Measurements from ENCODE around the gene LRRC17. TPM values are rescaled to one million over a fixed set of nuclear protein-coding genes. Genes with fewer than 3 reads are reported as not detected.

The LRRC17 gene
- total and polyA plus RNA-seq, 4 donors: 1.1 to 11.3 (median 1.4) TPM

DNA sequence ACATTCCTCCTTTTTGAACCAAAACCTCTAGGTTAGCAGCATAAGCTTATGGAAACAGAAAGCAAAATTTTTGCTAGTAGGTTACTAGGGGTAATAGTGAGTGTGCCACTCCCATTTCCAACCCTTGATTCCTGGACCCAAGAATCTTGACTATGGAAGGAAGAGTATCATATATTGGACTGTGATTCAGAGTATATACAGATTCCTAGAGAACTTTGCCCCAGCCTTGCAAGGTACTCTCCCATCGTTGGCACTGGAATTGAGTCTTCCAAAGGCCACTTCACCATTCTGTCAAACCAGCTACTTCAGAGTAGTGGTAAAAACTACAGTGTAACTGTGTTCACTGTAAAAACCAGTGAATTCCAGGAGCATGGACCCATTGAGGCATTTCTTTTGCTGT is 69.4 kb downstream of the LRRC17 start:
- DNase-seq (ENCODE audit: low spot score): no peak
- Histone ChIP-seq H3K27ac (ENCODE audit: low read depth in 1 of 2, low read length in 2 of 2) (no peak overlapping the region), H3K9me3 (ENCODE audit: control insufficient read depth in 4 of 4, low read length in 3 of 4) (no peaks in the 10 kb centered on the region), H3K4me3 (ENCODE audit: low read depth in 1 of 3, low read length in 3 of 3) (no peak overlapping the region), H3K27me3 (ENCODE audit: control insufficient read depth in 4 of 4, insufficient read depth in 4 of 4, low read length in 3 of 4) (no peaks in the 10 kb centered on the region), H3K4me1 (ENCODE audit: control insufficient read depth in 4 of 4, insufficient read depth in 4 of 4, low read length in 3 of 4) (no peaks in the 10 kb centered on the region), H3K36me3 (ENCODE audit: control insufficient read depth in 4 of 4, insufficient read depth in 3 of 4, low read depth in 1 of 4, low read length in 3 of 4) (no peaks in the 10 kb centered on the region), H3K9ac (ENCODE audit: low read depth in 1 of 2, low read length in 2 of 2) (no peak overlapping the region)
- TF ChIP-seq FOXA2 (IDR thresholded peaks at IDR 0.05) (no peak), YY1 (IDR thresholded peaks at IDR 0.05) (no peak), EGR1 (IDR thresholded peaks at IDR 0.05; ENCODE audit: low read depth in 2 of 2) (no peak), RAD21 (IDR thresholded peaks at IDR 0.05) (no peak), CTCF (IDR thresholded peaks at IDR 0.05; ENCODE audit: low read depth, low read length, missing input control) (no peak), TAF1 (conservative IDR thresholded peaks at IDR 0.05) (no peak)
- WGBS: 77% methylated on average over 1 of the region's 1 CpG

DNA sequence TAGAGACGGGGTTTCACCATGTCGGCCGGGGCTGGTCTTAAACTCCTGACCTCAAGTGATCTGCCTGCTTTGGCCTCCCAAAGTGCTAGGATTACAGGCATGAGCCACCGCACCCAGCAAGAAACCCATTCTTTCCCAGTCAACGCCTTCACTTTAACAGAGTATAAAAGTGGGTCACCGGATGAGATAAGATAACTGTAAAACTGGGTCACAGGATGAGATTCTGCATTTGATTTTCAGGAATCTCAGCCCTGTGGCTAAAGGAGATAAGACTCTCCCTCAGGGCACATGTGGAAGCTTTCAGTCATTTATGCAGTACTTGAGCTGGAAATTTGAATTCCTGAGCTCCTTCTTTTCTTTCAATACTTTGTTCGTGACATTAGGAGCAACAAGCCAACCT is 70.8 kb downstream of the LRRC17 start:
- 81% methylated on average over 7 of the region's 7 CpGs for WGBS
- TF ChIP-seq RXRA (IDR thresholded peaks at IDR 0.05) (no peak), EGR1 (IDR thresholded peaks at IDR 0.05; ENCODE audit: low read depth in 2 of 2) (no peak), MAX (IDR thresholded peaks at IDR 0.05) (no peak)
- Histone ChIP-seq H3K4me3 (ENCODE audit: low read depth in 1 of 3, low read length in 3 of 3) (no peak overlapping the region), H3K9me3 (ENCODE audit: control insufficient read depth in 4 of 4, low read length in 3 of 4) (no peaks in the 10 kb centered on the region), H3K27me3 (ENCODE audit: control insufficient read depth in 4 of 4, insufficient read depth in 4 of 4, low read length in 3 of 4) (no peaks in the 10 kb centered on the region), H3K4me1 (ENCODE audit: control insufficient read depth in 4 of 4, insufficient read depth in 4 of 4, low read length in 3 of 4) (no peaks in the 10 kb centered on the region), H3K27ac (ENCODE audit: low read depth in 1 of 2, low read length in 2 of 2) (no peak overlapping the region), H3K9ac (ENCODE audit: low read depth in 1 of 2, low read length in 2 of 2) (no peak overlapping the region), H3K36me3 (ENCODE audit: control insufficient read depth in 4 of 4, insufficient read depth in 3 of 4, low read depth in 1 of 4, low read length in 3 of 4) (no peaks in the 10 kb centered on the region)
- DNase-seq (ENCODE audit: low spot score): no peak

DNA sequence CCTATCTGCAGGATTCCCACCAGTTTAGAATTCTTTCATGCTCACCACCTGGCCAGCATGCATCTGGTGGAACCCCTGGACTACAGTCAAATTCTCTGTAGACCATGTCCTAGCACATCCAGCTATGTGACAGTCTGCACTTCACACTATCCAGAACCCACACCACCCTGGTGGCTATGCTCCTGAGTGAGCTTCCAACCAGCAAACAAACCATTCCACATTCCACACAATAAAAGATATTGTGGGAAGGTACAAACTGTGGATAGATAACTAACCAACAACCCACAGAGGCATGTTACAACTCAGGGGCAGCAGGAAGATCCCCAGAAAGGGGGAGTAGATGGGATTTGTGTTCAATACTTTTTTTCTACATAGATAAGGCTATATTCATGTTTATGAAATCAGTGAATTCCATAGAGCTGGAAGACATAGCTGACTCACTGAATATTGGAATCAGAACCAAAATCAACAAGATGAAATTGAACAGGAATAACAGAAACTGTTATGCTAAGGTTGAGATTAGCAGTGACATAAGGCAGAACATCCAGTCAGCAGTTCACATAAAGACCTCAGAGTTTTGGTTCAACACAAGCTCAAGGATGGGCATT is 72.5 kb downstream of the LRRC17 start:
- H3K36me3 ChIP-seq (ENCODE audit: control insufficient read depth in 4 of 4, insufficient read depth in 3 of 4, low read depth in 1 of 4, low read length in 3 of 4): no peaks in the 10 kb centered on the region
- no peak overlapping the region for H3K27ac ChIP-seq (ENCODE audit: low read depth in 1 of 2, low read length in 2 of 2)
- no peak overlapping the region for H3K4me3 ChIP-seq (ENCODE audit: low read depth in 1 of 3, low read length in 3 of 3)
- no peak overlapping the region for H3K9ac ChIP-seq (ENCODE audit: low read depth in 1 of 2, low read length in 2 of 2)
- no peaks in the 10 kb centered on the region for H3K27me3 ChIP-seq (ENCODE audit: control insufficient read depth in 4 of 4, insufficient read depth in 4 of 4, low read length in 3 of 4)
- TF ChIP-seq YY1 (IDR thresholded peaks at IDR 0.05) (no peak), SP1 (IDR thresholded peaks at IDR 0.05) (no peak), MAX (IDR thresholded peaks at IDR 0.05) (no peak), ZBTB33 (IDR thresholded peaks at IDR 0.05) (no peak)
- no peaks in the 10 kb centered on the region for H3K4me1 ChIP-seq (ENCODE audit: control insufficient read depth in 4 of 4, insufficient read depth in 4 of 4, low read length in 3 of 4)
- DNase-seq (ENCODE audit: low spot score): no peak
- no peaks in the 10 kb centered on the region for H3K9me3 ChIP-seq (ENCODE audit: control insufficient read depth in 4 of 4, low read length in 3 of 4)
